OCI-LY1 (cell line): ENCODE data around the gene USO1.

Experiments
- H2AFZ ChIP-seq: fragments of 200-600 bp; sonication (generic), shearing (Covaris generic); 2 replicates; pipeline ENCODE4 v1.6.0; 2014; ENCODE audit warnings: antibody characterized with exemption, mild to moderate bottlenecking, low read length
- H3F3A ChIP-seq: fragments of 200-600 bp; sonication (generic), shearing (Covaris generic); 2 replicates; pipeline ENCODE4 v1.6.0; 2014; ENCODE audit warnings: mild to moderate bottlenecking, antibody characterized with exemption, low read length, moderate library complexity; ENCODE audit not compliant: insufficient read depth
- H3K27ac ChIP-seq: fragments of 200-600 bp; sonication (generic); 2 replicates; pipeline ENCODE4 v1.5.1; 2014; ENCODE audit warnings: low read length, mixed run types, mild to moderate bottlenecking, low read depth; ENCODE audit not compliant: poor library complexity, severe bottlenecking
- H3K27me3 ChIP-seq: fragments of 200-600 bp; sonication (generic); 2 replicates; pipeline ENCODE4 v1.6.0; 2014; ENCODE audit warnings: antibody characterized with exemption, mild to moderate bottlenecking, low read length, moderate library complexity; ENCODE audit not compliant: insufficient read depth
- H3K36me3 ChIP-seq: fragments of 200-600 bp; sonication (generic); 2 replicates; pipeline ENCODE4 v1.6.1; 2014; ENCODE audit warnings: mild to moderate bottlenecking, antibody characterized with exemption, low read length, moderate library complexity, mixed read lengths; ENCODE audit not compliant: insufficient read depth
- H3K4me1 ChIP-seq: fragments of 200-600 bp; sonication (generic); 2 replicates; pipeline ENCODE4 v1.5.1; 2014; ENCODE audit warnings: mild to moderate bottlenecking, low read length, moderate library complexity; ENCODE audit not compliant: insufficient read depth, severe bottlenecking
- H3K4me2 ChIP-seq: fragments of 200-600 bp; sonication (generic), shearing (Covaris generic); 2 replicates; pipeline ENCODE4 v1.6.1; 2014; ENCODE audit warnings: low read length
- H3K4me3 ChIP-seq: fragments of 200-600 bp; sonication (generic); 2 replicates; pipeline ENCODE4 v1.5.1; 2014; ENCODE audit warnings: low read length, low read depth, mild to moderate bottlenecking, mixed read lengths; ENCODE audit not compliant: poor library complexity, severe bottlenecking
- H3K79me2 ChIP-seq: fragments of 200-600 bp; shearing (Covaris generic); 2 replicates; pipeline ENCODE4 v1.6.1; 2016; ENCODE audit warnings: mixed run types, low read length, mixed read lengths; ENCODE audit not compliant: insufficient read depth
- H3K9ac ChIP-seq: fragments of 200-600 bp; sonication (generic), shearing (Covaris generic); 2 replicates; pipeline ENCODE4 v1.6.1; 2014; ENCODE audit warnings: mild to moderate bottlenecking, low read length, mixed read lengths
- H3K9me2 ChIP-seq: fragments of 200-600 bp; sonication (generic), shearing (Covaris generic); 2 replicates; pipeline ENCODE4 v1.6.1; 2014; ENCODE audit warnings: low read depth, mild to moderate bottlenecking, low read length, mixed read lengths
- H3K9me3 ChIP-seq: fragments of 200-600 bp; shearing (Covaris generic); 2 replicates; pipeline ENCODE4 v1.6.1; 2014; ENCODE audit warnings: low read length, mixed read lengths
- H4K20me1 ChIP-seq: fragments of 200-600 bp; sonication (generic), shearing (Covaris generic); 2 replicates; pipeline ENCODE4 v1.6.0; 2016; ENCODE audit warnings: mild to moderate bottlenecking, low read length; ENCODE audit not compliant: insufficient read depth
- CTCF ChIP-seq: fragments of 200-600 bp; sonication (generic), shearing (Covaris generic); IDR thresholded peaks from 2 replicates; pipeline ENCODE4 v1.5.1; 2017; ENCODE audit warnings: mild to moderate bottlenecking, antibody characterized with exemption, low read length, moderate library complexity, mixed read lengths
- EZH2 ChIP-seq: fragments of 200-600 bp; sonication (generic), shearing (Covaris generic); IDR thresholded peaks from 2 replicates; pipeline ENCODE4 v1.8.0; 2017; ENCODE audit warnings: borderline replicate concordance, mixed run types, mild to moderate bottlenecking, antibody characterized with exemption, low read length, moderate library complexity, mixed read lengths

USO1 gene

GRCh38 chr4:75745721-75746199, 21.4 kb downstream of the USO1 start:
- Histone ChIP-seq H3K27ac (no peak overlapping the region), H2AFZ (no peak overlapping the region), H3K4me3 (no peak overlapping the region), H3F3A (no peaks in the 10 kb centered on the region), H3K4me2 (no peak overlapping the region), H3K79me2 (no peaks in the 10 kb centered on the region), H3K9me3 (no peaks in the 10 kb centered on the region), H3K9ac (no peak overlapping the region), H3K27me3 (no peaks in the 10 kb centered on the region), H4K20me1 (no peaks in the 10 kb centered on the region), H3K36me3 (no peaks in the 10 kb centered on the region), H3K4me1 (no peaks in the 10 kb centered on the region), H3K9me2 (no peaks in the 10 kb centered on the region)
- TF ChIP-seq EZH2 (no peak), CTCF (no peak)

GRCh38 chr4:75752637-75753036, 28.3 kb downstream of the USO1 start:
- H4K20me1 ChIP-seq, result no peaks in the 10 kb centered on the region
- TF ChIP-seq CTCF, result no peak
- no peak for TF ChIP-seq EZH2
- H3K79me2 ChIP-seq, result no peaks in the 10 kb centered on the region
- H3K4me3 ChIP-seq, result no peak overlapping the region
- no peaks in the 10 kb centered on the region; the same call in 1 of the 2 replicates for H3K9me2 ChIP-seq
- H3K4me2 ChIP-seq, result no peak overlapping the region
- no peaks in the 10 kb centered on the region for H3K27me3 ChIP-seq
- H3K36me3 ChIP-seq, result peaks cover 34% of the 10 kb centered on the region
- no peak overlapping the region for H3K9ac ChIP-seq
- H3F3A ChIP-seq, result no peaks in the 10 kb centered on the region
- H2AFZ ChIP-seq, result no peak overlapping the region
- H3K9me3 ChIP-seq, result no peaks in the 10 kb centered on the region
- H3K27ac ChIP-seq, result no peak overlapping the region
- H3K4me1 ChIP-seq, result no peaks in the 10 kb centered on the region

GRCh38 chr4:75769036-75769435, 44.7 kb downstream of the USO1 start:
- Histone ChIP-seq H3K27me3 (no peaks in the 10 kb centered on the region), H3K4me2 (no peak overlapping the region), H3K36me3 (peaks cover 24% of the 10 kb centered on the region), H3K79me2 (no peaks in the 10 kb centered on the region), H3K27ac (no peak overlapping the region), H4K20me1 (no peaks in the 10 kb centered on the region), H3K9me2 (no peaks in the 10 kb centered on the region), H3F3A (no peaks in the 10 kb centered on the region), H3K4me1 (no peaks in the 10 kb centered on the region), H3K4me3 (no peak overlapping the region), H2AFZ (no peak overlapping the region), H3K9ac (no peak overlapping the region), H3K9me3 (no peaks in the 10 kb centered on the region)
- TF ChIP-seq EZH2, result no peak
- TF ChIP-seq CTCF, result no peak
